B cell (primary cell): Measurements from ENCODE around the gene MAGI2.

Experiments
- EZH2 ChIP-seq: IDR thresholded peaks from 2 replicates; pipeline ENCODE4 v1.6.1; 2012; ENCODE audit warnings: borderline replicate concordance, low read depth, mild to moderate bottlenecking, moderate library complexity, low read length; ENCODE audit not compliant: insufficient read depth, poor library complexity, severe bottlenecking
- TF ChIP-seq, protein P1 (sequence below): fragments of 200-600 bp; IDR thresholded peaks from one replicate; pipeline ENCODE4 v1.8.0; 2022; ENCODE audit warnings: antibody characterized with exemption, mild to moderate bottlenecking

DNA sequence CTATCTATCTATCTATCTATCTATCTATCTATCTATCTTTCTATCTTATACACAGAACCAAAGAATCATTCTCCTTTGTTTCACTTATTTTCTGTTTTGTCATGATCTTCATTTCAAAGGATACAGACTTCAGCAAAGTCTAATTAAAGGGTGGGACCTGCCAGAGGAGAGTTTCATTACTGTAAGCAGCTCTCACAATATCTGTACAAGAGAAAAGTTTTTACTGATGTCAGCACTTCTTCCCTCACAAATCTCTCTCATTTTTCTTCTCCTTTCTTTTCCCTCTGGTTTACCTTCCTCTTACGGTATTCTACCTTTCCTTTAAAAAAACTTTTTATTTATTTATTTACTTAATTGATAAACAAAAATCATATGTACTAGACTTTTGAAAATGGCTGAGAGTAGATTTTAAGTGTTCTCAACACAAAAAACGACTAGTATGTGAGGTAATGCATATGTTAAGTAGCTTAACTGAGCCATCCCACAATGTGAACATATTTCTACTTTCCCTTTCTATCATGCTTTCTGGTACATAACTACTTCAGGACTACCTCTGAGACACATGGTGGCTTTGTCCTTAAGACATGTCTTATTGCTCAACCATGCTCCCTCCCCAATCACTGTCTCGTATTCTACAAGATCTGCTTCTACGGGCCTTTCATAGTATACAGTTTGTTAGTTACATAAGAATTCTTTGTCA, 955.6 kb downstream of the MAGI2 start:
- TF ChIP-seq, protein P1, sequence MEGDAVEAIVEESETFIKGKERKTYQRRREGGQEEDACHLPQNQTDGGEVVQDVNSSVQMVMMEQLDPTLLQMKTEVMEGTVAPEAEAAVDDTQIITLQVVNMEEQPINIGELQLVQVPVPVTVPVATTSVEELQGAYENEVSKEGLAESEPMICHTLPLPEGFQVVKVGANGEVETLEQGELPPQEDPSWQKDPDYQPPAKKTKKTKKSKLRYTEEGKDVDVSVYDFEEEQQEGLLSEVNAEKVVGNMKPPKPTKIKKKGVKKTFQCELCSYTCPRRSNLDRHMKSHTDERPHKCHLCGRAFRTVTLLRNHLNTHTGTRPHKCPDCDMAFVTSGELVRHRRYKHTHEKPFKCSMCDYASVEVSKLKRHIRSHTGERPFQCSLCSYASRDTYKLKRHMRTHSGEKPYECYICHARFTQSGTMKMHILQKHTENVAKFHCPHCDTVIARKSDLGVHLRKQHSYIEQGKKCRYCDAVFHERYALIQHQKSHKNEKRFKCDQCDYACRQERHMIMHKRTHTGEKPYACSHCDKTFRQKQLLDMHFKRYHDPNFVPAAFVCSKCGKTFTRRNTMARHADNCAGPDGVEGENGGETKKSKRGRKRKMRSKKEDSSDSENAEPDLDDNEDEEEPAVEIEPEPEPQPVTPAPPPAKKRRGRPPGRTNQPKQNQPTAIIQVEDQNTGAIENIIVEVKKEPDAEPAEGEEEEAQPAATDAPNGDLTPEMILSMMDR, result no peak
- no peak for TF ChIP-seq EZH2
